ENCODE measurements around the gene ZMYND8. TPM values are rescaled to one million over a fixed set of nuclear protein-coding genes. Genes with fewer than 3 reads are reported as not detected.
A peak's percentile ranks its signal among the peaks of the same experiment; 100 is the strongest.
"Not testable (repeated sequence)": the region's sequence is repeated elsewhere in the genome, so short reads cannot be mapped to it uniquely, and the experiment has no call there.

ZMYND8 gene
- 10 to 100 TPM; 41.8 to 44.2 (median 43.6) TPM for polyA plus RNA-seq (ENCODE audit: insufficient read length in 3 of 3)
- long read RNA-seq, donor 1, partial matches to known transcripts, result 0 of 1 reads
- long read RNA-seq, donor 1, other reads (novel, unspliced or antisense), result 0 of 1 reads
- long read RNA-seq, donor 2, result 0 reads
- long read RNA-seq, donor 3, full-length matches to known transcripts, result 2 of 2 reads
- long read RNA-seq, donor 3, partial matches to known transcripts, result 0 of 2 reads
- long read RNA-seq, donor 3, other reads (novel, unspliced or antisense), result 0 of 2 reads
- long read RNA-seq, donor 4, partial matches to known transcripts, result 0 of 1 reads
- long read RNA-seq, donor 4, other reads (novel, unspliced or antisense), result 0 of 1 reads
- long read RNA-seq, donor 5, partial matches to known transcripts, result 31 of 31 reads
- long read RNA-seq, donor 5, other reads (novel, unspliced or antisense), result 0 of 31 reads
- long read RNA-seq, donor 6, partial matches to known transcripts, result 6 of 7 reads
- long read RNA-seq, donor 6, other reads (novel, unspliced or antisense), result 0 of 7 reads
- long read RNA-seq, donor 7, partial matches to known transcripts, result 0 of 1 reads
- long read RNA-seq, donor 7, other reads (novel, unspliced or antisense), result 0 of 1 reads
- long read RNA-seq, donor 8, partial matches to known transcripts, result 0 of 1 reads
- long read RNA-seq, donor 8, other reads (novel, unspliced or antisense), result 0 of 1 reads
- long read RNA-seq, donor 9, partial matches to known transcripts, result 0 of 1 reads
- long read RNA-seq, donor 9, other reads (novel, unspliced or antisense), result 0 of 1 reads
- long read RNA-seq, donor 10, full-length matches to known transcripts, result 2 of 2 reads
- long read RNA-seq, donor 10, partial matches to known transcripts, result 0 of 2 reads
- long read RNA-seq, donor 10, other reads (novel, unspliced or antisense), result 0 of 2 reads
- long read RNA-seq, donor 11, result 0 reads
- long read RNA-seq, donor 12, result 0 reads
- long read RNA-seq, donor 13, partial matches to known transcripts, result 0 of 1 reads
- long read RNA-seq, donor 13, other reads (novel, unspliced or antisense), result 0 of 1 reads
- long read RNA-seq, donor 14, result 0 reads
- long read RNA-seq, donor 15, result 0 reads
- long read RNA-seq, donor 16, full-length matches to known transcripts, result 4 of 66 reads
- long read RNA-seq, donor 16, partial matches to known transcripts, result 54 of 66 reads
- long read RNA-seq, donor 16, other reads (novel, unspliced or antisense), result 8 of 66 reads

DNA sequence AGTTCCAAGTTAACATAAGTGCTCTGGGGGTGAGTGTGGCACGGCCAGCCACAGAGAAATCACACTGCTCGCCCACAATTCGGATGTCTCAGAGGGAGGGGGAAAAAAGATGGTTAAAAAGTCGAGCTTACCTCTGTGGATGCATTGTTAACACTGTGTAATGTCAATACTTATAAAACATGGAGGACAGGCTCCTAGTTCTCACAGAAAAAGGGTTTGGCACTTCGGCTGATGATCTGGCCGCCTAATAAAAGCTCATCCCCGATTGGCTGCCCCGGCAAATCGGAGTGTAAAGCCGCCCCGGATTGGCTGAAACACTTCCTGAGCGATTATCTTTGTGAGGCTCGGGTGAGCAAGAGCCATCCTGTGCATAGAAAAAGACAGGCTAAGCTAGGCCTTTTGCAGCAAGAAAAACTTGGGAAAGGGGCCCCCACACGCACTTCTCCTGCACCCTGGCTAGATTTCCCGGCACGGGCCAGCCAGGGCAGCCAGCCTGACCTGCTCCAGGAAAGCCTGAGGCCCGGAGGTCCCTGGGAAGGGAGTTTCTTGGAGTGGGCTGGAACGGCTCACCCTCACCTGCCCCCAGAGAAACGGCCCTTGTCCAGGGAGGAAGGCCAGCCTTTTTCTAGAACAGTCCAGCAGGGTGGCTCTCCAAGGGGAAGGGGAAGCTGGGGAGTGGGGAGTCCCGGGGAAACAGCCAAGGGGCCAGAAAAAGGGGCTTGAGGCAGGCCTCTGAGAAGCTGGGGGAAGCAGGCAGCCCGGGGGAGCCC lies at the start of gene ZMYND8:
ZMYND8 (minus strand) TSS at position 174 of the 770 bp plus-strand sequence; CDS start at position 145, 29 bp downstream.
- DNase-seq (ENCODE audit: extremely low read depth in 1 of 11, low read depth in 9 of 11, low spot score in 4 of 11), result peak; percentile 79 to 99 (median 91)

GRCh38 chr20:47405775-47406325 lies 49.4 kb upstream of the ZMYND8 start:
- DNase-seq (ENCODE audit: extremely low read depth in 1 of 11, low read depth in 9 of 11, low spot score in 4 of 11), result no peak

DNA sequence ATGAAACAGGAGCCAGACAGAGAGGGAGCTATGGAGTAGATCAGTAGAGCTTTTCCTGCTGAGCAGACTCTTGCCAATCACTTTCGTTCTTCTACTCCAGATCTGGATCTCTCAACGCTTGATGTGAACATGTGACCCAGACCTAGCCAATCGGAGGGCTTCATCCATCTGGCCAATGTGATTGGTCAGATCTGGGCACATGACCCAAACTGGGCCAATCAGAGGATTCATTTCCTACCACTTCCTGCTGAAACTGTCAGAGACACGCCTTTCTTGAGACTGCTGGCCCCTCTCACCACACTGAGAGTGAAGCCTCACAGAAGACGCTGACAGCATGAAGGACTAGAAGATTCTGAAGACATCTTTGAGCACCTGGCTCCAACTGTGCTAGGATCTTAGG lies 44.2 kb upstream of the ZMYND8 start:
- DNase-seq (ENCODE audit: extremely low read depth in 1 of 11, low read depth in 9 of 11, low spot score in 4 of 11), result no peak

GRCh38 chr20:47397652-47398301 lies 41.3 kb upstream of the ZMYND8 start:
- no peak for DNase-seq (ENCODE audit: extremely low read depth in 1 of 11, low read depth in 9 of 11, low spot score in 4 of 11)

DNA sequence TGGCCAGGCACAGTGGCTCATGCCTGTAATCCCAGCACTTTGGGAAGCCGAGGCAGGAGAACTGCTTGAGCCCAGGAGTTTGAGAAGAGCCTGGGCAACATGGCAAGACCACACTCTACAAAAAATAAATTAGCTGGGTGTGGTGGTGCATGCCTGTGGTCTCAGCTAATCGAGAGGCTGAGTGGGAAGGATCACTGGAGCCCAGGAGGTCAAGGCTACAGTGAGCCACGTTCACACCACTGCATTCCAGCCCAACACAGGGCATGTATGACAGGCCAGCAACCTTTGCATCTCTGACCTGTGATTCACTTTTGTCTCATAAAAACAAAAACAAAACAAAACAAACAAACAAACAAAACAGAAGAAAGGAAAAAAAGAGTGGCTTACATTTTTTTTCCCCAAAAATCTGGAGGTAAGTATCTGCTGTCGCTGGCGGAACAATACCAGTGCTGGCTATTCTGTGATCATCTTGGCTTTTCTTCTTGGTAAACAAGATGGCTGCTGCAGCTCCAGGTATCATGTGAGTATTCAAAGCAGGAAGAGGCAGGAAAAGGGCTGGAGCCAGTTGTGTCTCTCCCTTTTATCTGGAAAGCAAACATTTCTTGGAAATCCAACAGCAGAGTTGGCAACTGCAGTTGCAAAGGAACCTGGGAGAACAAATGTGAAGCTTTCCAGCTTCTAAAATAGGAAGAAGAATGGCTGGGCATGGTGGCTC lies 40.4 kb upstream of the ZMYND8 start:
- no peak for DNase-seq (ENCODE audit: extremely low read depth in 1 of 11, low read depth in 9 of 11, low spot score in 4 of 11)

DNA sequence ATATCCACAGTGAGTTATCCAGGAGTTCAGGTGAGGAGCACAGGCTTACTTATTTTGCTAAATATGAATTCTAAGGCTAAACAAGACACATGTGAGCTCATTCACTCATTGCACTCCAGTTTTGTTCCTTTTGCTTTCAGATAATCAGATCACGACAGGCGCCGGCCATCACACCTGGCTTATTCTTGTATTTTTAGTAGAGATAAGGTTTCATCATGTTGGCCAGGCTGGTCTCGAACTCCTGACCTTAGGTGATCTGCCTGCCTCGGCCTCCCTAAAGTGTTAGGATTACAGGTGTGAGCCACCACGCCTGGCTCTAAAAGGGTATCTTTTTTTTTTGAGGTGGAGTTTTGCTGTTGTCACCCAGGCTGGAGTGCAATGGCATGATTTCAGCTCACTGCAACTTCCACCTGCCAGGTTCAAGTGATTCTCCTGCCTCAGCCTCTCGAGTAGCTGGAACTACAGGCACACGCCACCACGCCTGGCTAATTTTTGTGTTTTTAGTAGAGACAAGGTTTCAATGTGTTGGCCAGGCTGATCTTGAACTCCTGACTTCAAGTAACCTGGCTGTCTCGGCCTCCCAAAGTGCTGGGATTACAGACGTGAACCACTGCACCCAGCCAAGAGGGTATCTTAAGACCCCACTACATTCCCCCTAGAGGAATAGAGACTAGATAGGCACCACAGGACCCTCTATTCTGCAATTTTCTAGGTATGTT lies 37.5 kb upstream of the ZMYND8 start:
- not testable (repeated sequence) for DNase-seq (ENCODE audit: extremely low read depth in 1 of 11, low read depth in 9 of 11, low spot score in 4 of 11)

DNA sequence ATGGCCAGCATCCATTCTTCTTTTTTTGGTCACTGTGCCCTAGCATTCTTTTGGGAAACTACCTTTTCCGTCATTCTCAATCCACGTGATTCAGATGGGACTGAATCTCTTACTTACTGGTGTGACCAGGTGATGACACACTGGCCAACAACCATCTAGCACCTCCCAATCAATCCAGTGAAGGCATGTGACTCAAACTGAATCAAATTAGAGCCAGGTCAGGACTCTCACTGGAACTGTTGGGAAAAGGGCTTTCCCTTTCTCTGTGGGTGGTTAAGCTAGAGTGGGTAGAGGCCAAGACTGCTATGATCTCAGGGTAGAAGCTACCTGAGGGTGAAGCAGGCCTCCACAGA lies 36.2 kb upstream of the ZMYND8 start:
- DNase-seq (ENCODE audit: extremely low read depth in 1 of 11, low read depth in 9 of 11, low spot score in 4 of 11), result no peak

GRCh38 chr20:47392015-47392720 lies 35.7 kb upstream of the ZMYND8 start:
- DNase-seq (ENCODE audit: extremely low read depth in 1 of 11, low read depth in 9 of 11, low spot score in 4 of 11), result no peak

GRCh38 chr20:47391276-47392010 lies 34.9 kb upstream of the ZMYND8 start:
- no peak for DNase-seq (ENCODE audit: extremely low read depth in 1 of 11, low read depth in 9 of 11, low spot score in 4 of 11)

GRCh38 chr20:47389867-47390347 lies 33.4 kb upstream of the ZMYND8 start:
- DNase-seq (ENCODE audit: extremely low read depth in 1 of 11, low read depth in 9 of 11, low spot score in 4 of 11), result no peak

GRCh38 chr20:47385968-47386367 lies 29.5 kb upstream of the ZMYND8 start:
- DNase-seq (ENCODE audit: extremely low read depth in 1 of 11, low read depth in 9 of 11, low spot score in 4 of 11), result not testable (repeated sequence)

- DNase-seq (ENCODE audit: extremely low read depth in 1 of 11, low read depth in 9 of 11, low spot score in 4 of 11), result no peak
Observed at GRCh38 chr20:47382746-47383415, 26.4 kb upstream of the ZMYND8 start.

DNA sequence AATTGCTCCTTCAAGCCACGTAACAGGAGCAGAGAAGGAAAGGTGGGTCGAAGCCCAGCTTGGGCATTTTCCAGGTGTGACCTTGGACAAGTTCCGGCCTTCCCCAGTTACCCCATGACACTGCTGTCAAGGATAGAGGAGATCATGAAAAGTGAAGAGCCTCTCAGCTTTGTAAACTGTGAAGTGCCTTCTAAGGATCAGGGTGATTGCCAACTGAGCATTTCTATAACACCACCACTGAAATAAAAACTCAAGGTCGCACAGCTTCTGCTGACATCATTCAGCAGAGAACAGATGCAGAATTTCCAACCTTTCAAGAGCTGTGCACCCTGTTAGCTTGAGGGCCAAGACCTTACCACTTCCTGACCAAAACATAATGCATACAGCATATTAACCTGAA lies 24.0 kb upstream of the ZMYND8 start:
- no peak for DNase-seq (ENCODE audit: extremely low read depth in 1 of 11, low read depth in 9 of 11, low spot score in 4 of 11)

GRCh38 chr20:47379433-47380150 lies 23.1 kb upstream of the ZMYND8 start:
- DNase-seq (ENCODE audit: extremely low read depth in 1 of 11, low read depth in 9 of 11, low spot score in 4 of 11), result no peak
